ENCODE measurements around the gene ANKRD44. TPM values are rescaled to one million over a fixed set of nuclear protein-coding genes. Genes with fewer than 3 reads are reported as not detected.

Gene ANKRD44
- total RNA-seq, 4 donors from 2014 or later = 11.0 to 25.8 (median 23.9) TPM

DNA sequence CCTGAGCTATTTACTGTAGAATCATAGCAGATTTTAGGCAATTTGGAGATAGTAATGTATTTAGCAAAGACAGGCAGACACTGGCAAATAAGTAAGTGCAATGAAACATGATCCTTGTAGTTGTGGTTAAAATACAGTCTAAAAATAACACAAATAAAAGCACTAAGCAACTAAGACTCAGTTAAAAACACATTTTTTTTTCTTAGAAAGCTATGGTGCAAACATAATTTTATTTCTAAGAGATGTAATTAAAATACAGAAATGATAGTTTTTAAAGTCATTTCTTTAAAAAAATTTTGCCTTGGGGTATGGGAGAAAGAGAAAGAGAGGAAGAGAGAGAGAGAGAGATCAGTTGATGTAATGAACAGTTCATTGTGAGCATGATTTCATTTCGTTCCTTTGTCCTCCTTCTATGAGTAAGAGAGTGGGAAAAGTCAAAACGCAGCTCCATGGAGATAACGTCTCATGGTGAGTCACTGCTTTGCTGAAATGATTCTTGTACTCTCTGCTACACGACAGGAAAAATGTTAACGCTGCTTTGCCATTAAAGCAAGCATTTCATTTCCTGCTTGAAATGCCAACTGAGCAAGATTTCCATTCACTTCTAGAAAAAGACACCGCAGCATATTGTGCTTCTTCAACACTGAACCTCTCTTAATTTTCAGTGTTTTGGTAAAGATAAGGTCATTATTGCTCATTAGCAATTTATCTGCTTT lies 322.8 kb downstream of the ANKRD44 start:
- intact Hi-C loops (cut with DNase I) = no loop called here
- Histone ChIP-seq H3K36me3 (no peaks in the 10 kb centered on the region), H3K27me3 (no peaks in the 10 kb centered on the region), H3K9me3 (no peaks in the 10 kb centered on the region), H3K4me1 (peaks cover 0 to 5% of the 10 kb centered on the region in 2 donors), H3K27ac (no peak overlapping the region), H3K4me3 (replicated peaks in 1 of 3) (no peak overlapping the region)
- WGBS, 2 donors = 15 to 28% methylated on average over 6 of the region's 6 CpGs
- DNase-seq = no peak
- TF ChIP-seq POLR2A (IDR thresholded peaks at IDR 0.05) = no peak
- TF ChIP-seq, protein P1, sequence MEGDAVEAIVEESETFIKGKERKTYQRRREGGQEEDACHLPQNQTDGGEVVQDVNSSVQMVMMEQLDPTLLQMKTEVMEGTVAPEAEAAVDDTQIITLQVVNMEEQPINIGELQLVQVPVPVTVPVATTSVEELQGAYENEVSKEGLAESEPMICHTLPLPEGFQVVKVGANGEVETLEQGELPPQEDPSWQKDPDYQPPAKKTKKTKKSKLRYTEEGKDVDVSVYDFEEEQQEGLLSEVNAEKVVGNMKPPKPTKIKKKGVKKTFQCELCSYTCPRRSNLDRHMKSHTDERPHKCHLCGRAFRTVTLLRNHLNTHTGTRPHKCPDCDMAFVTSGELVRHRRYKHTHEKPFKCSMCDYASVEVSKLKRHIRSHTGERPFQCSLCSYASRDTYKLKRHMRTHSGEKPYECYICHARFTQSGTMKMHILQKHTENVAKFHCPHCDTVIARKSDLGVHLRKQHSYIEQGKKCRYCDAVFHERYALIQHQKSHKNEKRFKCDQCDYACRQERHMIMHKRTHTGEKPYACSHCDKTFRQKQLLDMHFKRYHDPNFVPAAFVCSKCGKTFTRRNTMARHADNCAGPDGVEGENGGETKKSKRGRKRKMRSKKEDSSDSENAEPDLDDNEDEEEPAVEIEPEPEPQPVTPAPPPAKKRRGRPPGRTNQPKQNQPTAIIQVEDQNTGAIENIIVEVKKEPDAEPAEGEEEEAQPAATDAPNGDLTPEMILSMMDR (IDR thresholded peaks at IDR 0.05) = no peak

DNA sequence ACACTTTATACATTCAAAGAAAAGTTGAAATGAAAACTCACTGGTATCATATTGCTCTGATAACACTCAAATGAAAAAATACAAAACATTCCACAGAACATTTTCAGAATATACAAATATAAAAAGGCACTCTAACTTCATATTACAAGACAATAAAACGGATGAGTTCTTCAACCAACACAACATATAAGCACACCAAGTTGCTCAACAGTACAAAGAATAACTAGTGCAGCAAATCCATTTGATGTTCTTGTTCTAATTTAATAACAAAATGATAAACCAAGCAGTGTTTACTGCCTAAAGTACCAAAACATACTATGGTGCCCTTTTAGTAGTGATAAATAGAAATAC lies 323.3 kb downstream of the ANKRD44 start:
- no peaks in the 10 kb centered on the region for H3K36me3 ChIP-seq
- H3K4me3 ChIP-seq (replicated peaks in 1 of 3) = no peak overlapping the region
- peaks cover 0 to 5% of the 10 kb centered on the region in 2 donors for H3K4me1 ChIP-seq
- intact Hi-C loops (cut with DNase I) = no loop called here
- WGBS, 2 donors = 79 to 80% methylated on average over 1 of the region's 1 CpG
- TF ChIP-seq, protein P1 (IDR thresholded peaks at IDR 0.05) = no peak
- TF ChIP-seq POLR2A (IDR thresholded peaks at IDR 0.05) = no peak
- H3K9me3 ChIP-seq = no peaks in the 10 kb centered on the region
- no peak for DNase-seq
- no peak overlapping the region for H3K27ac ChIP-seq
- H3K27me3 ChIP-seq = no peaks in the 10 kb centered on the region

DNA sequence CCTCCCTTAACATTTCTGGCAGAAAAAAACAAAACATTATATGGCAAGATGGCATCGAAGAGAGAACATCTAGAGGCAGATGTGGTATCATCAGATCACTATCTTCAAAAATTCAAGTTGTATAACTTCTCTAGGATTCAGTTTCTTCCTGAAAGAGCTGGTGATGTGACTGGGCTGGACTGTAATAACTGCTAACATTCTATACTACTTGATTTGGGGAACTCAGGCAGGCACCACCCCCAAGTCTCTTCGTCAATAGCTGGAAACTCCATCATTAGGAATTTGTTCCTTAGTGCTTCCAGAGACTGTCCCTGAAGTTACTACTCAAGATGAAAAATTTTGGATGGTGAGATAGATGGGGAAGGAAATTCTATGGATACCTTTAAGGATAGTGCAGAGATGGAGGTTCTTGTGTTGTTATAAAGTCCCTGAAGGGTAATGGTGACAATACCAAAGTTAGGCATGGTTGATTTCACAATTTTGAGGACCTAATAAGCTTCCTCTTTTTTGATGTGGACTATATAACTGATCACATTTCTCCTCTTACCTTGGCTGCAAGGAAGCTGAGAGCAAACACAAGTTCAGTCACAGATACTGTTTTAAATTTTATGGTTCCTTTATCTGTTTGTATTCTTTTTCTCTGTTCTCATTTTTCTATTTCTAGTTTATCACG lies 324.9 kb downstream of the ANKRD44 start:
- Histone ChIP-seq H3K9me3 (no peaks in the 10 kb centered on the region), H3K4me1 (peaks cover 0 to 5% of the 10 kb centered on the region in 2 donors), H3K27ac (no peak overlapping the region), H3K36me3 (no peaks in the 10 kb centered on the region), H3K27me3 (no peaks in the 10 kb centered on the region), H3K4me3 (replicated peaks in 1 of 3) (no peak overlapping the region)
- WGBS, 2 donors = 84 to 96% methylated on average over 3 of the region's 3 CpGs
- no peak for TF ChIP-seq POLR2A (IDR thresholded peaks at IDR 0.05)
- TF ChIP-seq, protein P1 (IDR thresholded peaks at IDR 0.05) = no peak
- intact Hi-C loops (cut with DNase I) = no loop called here
- no peak for DNase-seq

DNA sequence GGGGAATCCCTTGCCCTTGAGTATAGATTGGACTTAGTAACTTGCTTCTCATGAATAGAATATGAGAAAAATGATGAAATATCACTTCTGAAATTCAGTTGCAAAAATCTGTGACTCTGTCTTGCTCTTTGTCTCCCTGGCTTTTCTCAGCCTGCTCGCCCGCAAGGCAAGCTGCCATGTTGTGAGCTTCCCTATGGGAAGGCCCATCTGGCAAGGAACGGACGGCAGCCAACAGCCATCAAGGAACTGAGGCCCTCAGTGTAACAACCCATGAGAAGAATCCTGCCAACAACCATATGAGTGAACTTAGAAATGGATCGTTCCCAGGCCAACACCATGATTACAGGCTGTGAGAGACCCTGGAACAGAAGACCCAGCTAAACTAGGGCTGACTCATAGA lies 325.7 kb downstream of the ANKRD44 start:
- H3K4me3 ChIP-seq (replicated peaks in 1 of 3) = no peak overlapping the region
- no peaks in the 10 kb centered on the region for H3K36me3 ChIP-seq
- WGBS, 2 donors = 89 to 99% methylated on average over 5 of the region's 5 CpGs
- H3K27me3 ChIP-seq = no peaks in the 10 kb centered on the region
- H3K4me1 ChIP-seq = peaks cover 0 to 5% of the 10 kb centered on the region in 2 donors
- H3K27ac ChIP-seq = no peak overlapping the region
- intact Hi-C loops (cut with DNase I) = no loop called here
- DNase-seq = no peak
- H3K9me3 ChIP-seq = no peaks in the 10 kb centered on the region
- TF ChIP-seq, protein P1 (IDR thresholded peaks at IDR 0.05) = no peak
- TF ChIP-seq POLR2A (IDR thresholded peaks at IDR 0.05) = no peak

DNA sequence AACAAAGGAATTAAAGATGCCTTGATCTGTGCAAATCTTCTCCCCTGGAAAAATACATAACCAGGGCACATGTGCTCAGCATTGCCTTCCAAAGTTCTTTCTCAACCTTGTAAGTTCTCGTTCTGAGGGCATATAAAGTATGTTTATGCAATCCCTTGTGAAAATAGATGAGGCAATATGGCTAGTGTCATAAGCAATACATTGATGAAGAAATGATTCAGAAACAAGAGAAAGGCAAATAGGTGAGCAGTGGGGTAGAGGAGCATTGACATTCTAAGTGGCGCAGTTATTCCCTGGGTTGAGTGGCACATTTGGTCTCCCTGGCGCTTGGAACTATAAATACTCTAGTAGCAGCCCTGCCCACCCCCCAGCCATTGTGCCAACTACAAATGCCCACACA lies 326.6 kb downstream of the ANKRD44 start:
- DNase-seq = no peak
- no peak overlapping the region for H3K27ac ChIP-seq
- 93 to 95% methylated on average over 3 of the region's 3 CpGs for WGBS, 2 donors
- no peaks in the 10 kb centered on the region for H3K27me3 ChIP-seq
- intact Hi-C loops (cut with DNase I) = no loop called here
- H3K4me1 ChIP-seq = peaks cover 0 to 5% of the 10 kb centered on the region in 2 donors
- H3K36me3 ChIP-seq = no peaks in the 10 kb centered on the region
- no peak overlapping the region for H3K4me3 ChIP-seq (replicated peaks in 1 of 3)
- no peaks in the 10 kb centered on the region for H3K9me3 ChIP-seq
- TF ChIP-seq POLR2A (IDR thresholded peaks at IDR 0.05) = no peak
- TF ChIP-seq, protein P1 (IDR thresholded peaks at IDR 0.05) = no peak
